Liver (tissue), 9 donors: ENCODE measurements around the gene MYO3B. TPM values are rescaled to one million over a fixed set of nuclear protein-coding genes. Genes with fewer than 3 reads are reported as not detected.

Experiments
- DNase-seq: peaks from one replicate; pipeline ENCODE4 v3.0.0-alpha.2; 2017; ENCODE audit warnings: low spot score
- H3K27ac ChIP-seq, 2 donors: one replicate each; pipeline ENCODE4 v1.7.0; 2013; ENCODE audit warnings: inconsistent platforms in 2 of 2, low read length in 2 of 2, control low read depth in 1 of 2, low read depth in 1 of 2, mild to moderate bottlenecking in 1 of 2
- H3K27me3 ChIP-seq, 4 donors: one replicate each; pipeline versions ENCODE4 v1.6.1 to v1.7.0; 2013; ENCODE audit warnings: low read length in 3 of 4, inconsistent platforms in 1 of 4, mild to moderate bottlenecking in 1 of 4, moderate library complexity in 1 of 4; ENCODE audit not compliant: control insufficient read depth in 4 of 4, insufficient read depth in 4 of 4
- H3K36me3 ChIP-seq, 4 donors: one replicate each; pipeline versions ENCODE4 v1.6.1 to v1.7.0; 2013; ENCODE audit warnings: low read length in 3 of 4, mild to moderate bottlenecking in 3 of 4, low read depth in 1 of 4, moderate library complexity in 1 of 4; ENCODE audit not compliant: control insufficient read depth in 4 of 4, insufficient read depth in 3 of 4
- H3K4me1 ChIP-seq, 4 donors: one replicate each; pipeline versions ENCODE4 v1.6.1 to v1.7.0; 2013; ENCODE audit warnings: low read length in 3 of 4, mild to moderate bottlenecking in 3 of 4, moderate library complexity in 1 of 4; ENCODE audit not compliant: control insufficient read depth in 4 of 4, insufficient read depth in 4 of 4
- H3K4me3 ChIP-seq, 3 donors: one replicate each; pipeline versions ENCODE4 v1.6.1 to v1.7.0; 2013; ENCODE audit warnings: low read length in 3 of 3, control low read depth in 1 of 3, low read depth in 1 of 3, mild to moderate bottlenecking in 1 of 3
- H3K9ac ChIP-seq, 2 donors: one replicate each; pipeline ENCODE4 v1.7.0; 2013; ENCODE audit warnings: low read length in 2 of 2, mild to moderate bottlenecking in 2 of 2, moderate library complexity in 2 of 2, control low read depth in 1 of 2, low read depth in 1 of 2
- H3K9me3 ChIP-seq, 4 donors: one replicate each; pipeline versions ENCODE4 v1.6.1 to v1.7.0; 2013; ENCODE audit warnings: low read length in 3 of 4; ENCODE audit not compliant: control insufficient read depth in 4 of 4
- EGR1 ChIP-seq, 2 donors: IDR thresholded peaks; 2 replicates each; pipeline ENCODE4 v1.6.1; 2016 to 2018; ENCODE audit warnings: antibody characterized with exemption in 2 of 2, low read depth in 2 of 2
- FOXA1 ChIP-seq: IDR thresholded peaks from 2 replicates; pipeline ENCODE4 v1.6.1; 2016; ENCODE audit warnings: antibody characterized with exemption
- FOXA2 ChIP-seq: IDR thresholded peaks from 2 replicates; pipeline ENCODE4 v1.6.1; 2016; ENCODE audit warnings: antibody characterized with exemption
- GABPA ChIP-seq, 2 donors: IDR thresholded peaks in 1 of 2; conservative IDR thresholded peaks in 1 of 2; 2 replicates each; pipeline ENCODE4 v1.6.1; 2016; ENCODE audit warnings: antibody characterized with exemption in 2 of 2, mild to moderate bottlenecking in 1 of 2, moderate library complexity in 1 of 2
- HNF4A ChIP-seq, 2 donors: conservative IDR thresholded peaks; 2 replicates each; pipeline ENCODE4 v1.6.1; 2016; ENCODE audit warnings: antibody characterized with exemption in 2 of 2, mild to moderate bottlenecking in 2 of 2
- HNF4G ChIP-seq: IDR thresholded peaks from 2 replicates; pipeline ENCODE4 v1.6.1; 2016; ENCODE audit warnings: antibody characterized with exemption
- JUND ChIP-seq, 2 donors: IDR thresholded peaks; 2 replicates each; pipeline ENCODE4 v1.6.1; 2016; ENCODE audit warnings: antibody characterized with exemption in 2 of 2
- NR2F2 ChIP-seq: IDR thresholded peaks from 2 replicates; pipeline ENCODE4 v1.6.1; 2016; ENCODE audit warnings: antibody characterized with exemption
- RAD21 ChIP-seq, 2 donors: IDR thresholded peaks; 2 replicates each; pipeline ENCODE4 v1.6.1; 2016; ENCODE audit warnings: antibody characterized with exemption in 2 of 2, mild to moderate bottlenecking in 2 of 2
- RXRA ChIP-seq, 2 donors: IDR thresholded peaks; 2 replicates each; pipeline ENCODE4 v1.6.1; 2017 to 2018; ENCODE audit warnings: antibody characterized with exemption in 2 of 2, mild to moderate bottlenecking in 1 of 2
- SP1 ChIP-seq: IDR thresholded peaks from 2 replicates; pipeline ENCODE4 v1.6.1; 2018; ENCODE audit warnings: antibody characterized with exemption, mild to moderate bottlenecking
- TAF1 ChIP-seq: conservative IDR thresholded peaks from 2 replicates; pipeline ENCODE4 v1.6.1; 2016; ENCODE audit warnings: antibody characterized with exemption, mild to moderate bottlenecking
- YY1 ChIP-seq: IDR thresholded peaks from 2 replicates; pipeline ENCODE4 v1.6.1; 2016; ENCODE audit warnings: antibody characterized with exemption, mild to moderate bottlenecking
- WGBS: extraction: QIAGEN DNeasy Blood & Tissue Kit; methylation state at CpG from one replicate; pipeline ENCODE4 v1.1.7; 2013; 5-methylcytosine and 5-hydroxymethylcytosine counted together
- polyA plus RNA-seq, 2 donors: library from polyadenylated mRNA; stranded (reverse) in 1 of 2; unstranded in 1 of 2; fragments of 200-250 nt in 1 of 2; fragments of >200 nt in 1 of 2; fragmentation: Nextera tagmentation in 1 of 2; extraction: Ambion mirVana in 1 of 2; gene quantifications; one replicate each; pipeline versions ENCODE4 v1.2.1 to v1.2.3, GENCODE V29; 2013 to 2015
- total RNA-seq, 2 donors: library from RNA; depleted of rRNA; stranded (reverse); fragments of >200 nt; gene quantifications; one replicate each; pipeline ENCODE4 v1.2.3, GENCODE V29; 2014
- TF ChIP-seq, protein P1 (sequence below): IDR thresholded peaks from 2 replicates; pipeline ENCODE4 v1.6.1; 2016; ENCODE audit warnings: antibody characterized with exemption
- TF ChIP-seq, protein P2 (sequence below): IDR thresholded peaks from 2 replicates; pipeline ENCODE4 v1.6.1; 2016; ENCODE audit warnings: antibody characterized with exemption, mild to moderate bottlenecking
- TF ChIP-seq, protein P3 (sequence below): IDR thresholded peaks from 2 replicates; pipeline ENCODE4 v1.6.1; 2016; ENCODE audit warnings: antibody characterized with exemption
- donor health status: healthy.
- donor health status: healthy.
- donor health status: healthy.
- donor health status: healthy.
- donor health status: healthy.

The MYO3B gene
- total and polyA plus RNA-seq, 4 donors: under 0.01 to 0.05 TPM; not detected in 2

DNA sequence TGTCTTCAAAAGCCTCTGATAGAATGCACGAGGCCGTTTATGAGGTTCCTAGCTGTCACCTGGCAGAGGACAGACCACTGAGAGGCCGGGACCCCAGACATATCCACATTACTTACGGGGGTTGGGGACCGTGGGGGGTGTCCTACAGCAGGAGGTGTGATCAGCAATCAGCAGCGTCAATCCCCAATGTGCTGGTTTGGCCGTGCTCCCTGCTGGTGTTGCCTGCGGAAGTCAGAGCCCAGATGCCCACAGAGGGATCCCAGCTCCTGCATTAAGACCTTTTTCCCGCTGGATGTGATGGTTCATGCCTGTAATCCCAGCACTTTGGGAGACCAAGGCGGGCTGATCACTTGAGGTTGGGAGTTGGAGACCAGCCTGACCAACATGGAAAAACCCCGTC is 516.4 kb downstream of the MYO3B start:
- H3K4me1 ChIP-seq: no peaks in the 10 kb centered on the region
- H3K9me3 ChIP-seq: no peaks in the 10 kb centered on the region
- no peak for TF ChIP-seq HNF4G
- TF ChIP-seq JUND (IDR thresholded peaks at IDR 0.05): no peak
- TF ChIP-seq FOXA1: no peak
- no peak for TF ChIP-seq EGR1 (IDR thresholded peaks at IDR 0.05; ENCODE audit: low read depth in 2 of 2)
- TF ChIP-seq, protein P1, sequence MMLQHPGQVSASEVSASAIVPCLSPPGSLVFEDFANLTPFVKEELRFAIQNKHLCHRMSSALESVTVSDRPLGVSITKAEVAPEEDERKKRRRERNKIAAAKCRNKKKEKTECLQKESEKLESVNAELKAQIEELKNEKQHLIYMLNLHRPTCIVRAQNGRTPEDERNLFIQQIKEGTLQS: no peak
- no peak for TF ChIP-seq SP1
- TF ChIP-seq, protein P2, sequence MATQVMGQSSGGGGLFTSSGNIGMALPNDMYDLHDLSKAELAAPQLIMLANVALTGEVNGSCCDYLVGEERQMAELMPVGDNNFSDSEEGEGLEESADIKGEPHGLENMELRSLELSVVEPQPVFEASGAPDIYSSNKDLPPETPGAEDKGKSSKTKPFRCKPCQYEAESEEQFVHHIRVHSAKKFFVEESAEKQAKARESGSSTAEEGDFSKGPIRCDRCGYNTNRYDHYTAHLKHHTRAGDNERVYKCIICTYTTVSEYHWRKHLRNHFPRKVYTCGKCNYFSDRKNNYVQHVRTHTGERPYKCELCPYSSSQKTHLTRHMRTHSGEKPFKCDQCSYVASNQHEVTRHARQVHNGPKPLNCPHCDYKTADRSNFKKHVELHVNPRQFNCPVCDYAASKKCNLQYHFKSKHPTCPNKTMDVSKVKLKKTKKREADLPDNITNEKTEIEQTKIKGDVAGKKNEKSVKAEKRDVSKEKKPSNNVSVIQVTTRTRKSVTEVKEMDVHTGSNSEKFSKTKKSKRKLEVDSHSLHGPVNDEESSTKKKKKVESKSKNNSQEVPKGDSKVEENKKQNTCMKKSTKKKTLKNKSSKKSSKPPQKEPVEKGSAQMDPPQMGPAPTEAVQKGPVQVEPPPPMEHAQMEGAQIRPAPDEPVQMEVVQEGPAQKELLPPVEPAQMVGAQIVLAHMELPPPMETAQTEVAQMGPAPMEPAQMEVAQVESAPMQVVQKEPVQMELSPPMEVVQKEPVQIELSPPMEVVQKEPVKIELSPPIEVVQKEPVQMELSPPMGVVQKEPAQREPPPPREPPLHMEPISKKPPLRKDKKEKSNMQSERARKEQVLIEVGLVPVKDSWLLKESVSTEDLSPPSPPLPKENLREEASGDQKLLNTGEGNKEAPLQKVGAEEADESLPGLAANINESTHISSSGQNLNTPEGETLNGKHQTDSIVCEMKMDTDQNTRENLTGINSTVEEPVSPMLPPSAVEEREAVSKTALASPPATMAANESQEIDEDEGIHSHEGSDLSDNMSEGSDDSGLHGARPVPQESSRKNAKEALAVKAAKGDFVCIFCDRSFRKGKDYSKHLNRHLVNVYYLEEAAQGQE: no peak
- no peak for TF ChIP-seq RXRA (IDR thresholded peaks at IDR 0.05)
- TF ChIP-seq HNF4A (conservative IDR thresholded peaks at IDR 0.05): no peak
- no peak for TF ChIP-seq RAD21 (IDR thresholded peaks at IDR 0.05)
- TF ChIP-seq, protein P3, sequence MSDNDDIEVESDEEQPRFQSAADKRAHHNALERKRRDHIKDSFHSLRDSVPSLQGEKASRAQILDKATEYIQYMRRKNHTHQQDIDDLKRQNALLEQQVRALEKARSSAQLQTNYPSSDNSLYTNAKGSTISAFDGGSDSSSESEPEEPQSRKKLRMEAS: no peak
- TF ChIP-seq FOXA2: no peak
- TF ChIP-seq GABPA (IDR thresholded peaks at IDR 0.05 in 1 of 2, conservative IDR thresholded peaks at IDR 0.05 in 1 of 2): no peak
- no peak for TF ChIP-seq YY1
- no peak for TF ChIP-seq NR2F2
- no peaks in the 10 kb centered on the region for H3K27me3 ChIP-seq
- 74% methylated on average over 11 of the region's 11 CpGs for WGBS
- H3K27ac ChIP-seq: no peak overlapping the region
- no peak overlapping the region for H3K9ac ChIP-seq
- no peaks in the 10 kb centered on the region for H3K36me3 ChIP-seq
- DNase-seq: no peak
- H3K4me3 ChIP-seq: no peak overlapping the region

DNA sequence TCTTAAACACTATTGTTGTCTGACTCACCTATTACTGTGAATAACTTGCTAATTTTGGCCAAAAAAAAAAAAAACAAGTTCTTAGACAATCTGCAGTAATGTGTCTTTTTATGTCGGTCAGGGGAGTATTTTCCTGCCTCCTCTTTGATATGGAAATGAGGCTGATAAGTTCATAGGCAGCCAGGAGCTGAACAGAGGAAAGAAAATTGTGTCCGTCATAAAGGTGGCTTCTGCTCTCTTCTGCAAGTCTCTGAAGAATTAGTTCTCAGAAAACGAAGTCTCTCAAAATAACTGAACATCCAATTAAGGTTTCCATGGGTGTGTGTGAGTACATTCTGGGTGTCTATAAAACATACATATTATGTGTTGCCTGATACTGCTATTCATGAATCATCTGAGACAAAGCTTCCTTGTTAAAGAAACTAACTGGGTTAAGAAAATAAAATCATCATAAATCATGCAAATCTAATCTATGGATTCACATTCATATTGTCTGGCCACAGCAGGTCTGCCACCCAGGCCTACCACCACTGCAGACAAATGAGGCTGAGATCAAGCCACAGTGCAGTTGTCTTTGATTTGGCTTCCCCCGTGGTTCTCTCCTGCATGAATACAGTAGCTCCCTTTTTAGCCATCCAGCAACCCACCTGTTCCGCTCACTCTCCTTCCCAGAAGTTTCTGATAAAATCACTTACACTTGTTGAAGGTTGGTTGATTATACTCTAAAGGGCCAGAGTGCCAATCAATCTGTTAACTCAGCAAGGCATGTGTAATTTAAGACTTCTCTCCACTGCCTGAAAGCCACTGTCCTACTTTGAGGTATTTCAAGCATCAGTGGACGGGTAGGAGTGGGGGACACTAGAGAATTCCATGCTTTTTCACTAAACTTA is 517.8 kb downstream of the MYO3B start:
- 79% methylated on average over 6 of the region's 6 CpGs for WGBS
- TF ChIP-seq GABPA (IDR thresholded peaks at IDR 0.05 in 1 of 2, conservative IDR thresholded peaks at IDR 0.05 in 1 of 2): no peak
- no peak for TF ChIP-seq FOXA2
- TF ChIP-seq NR2F2: no peak
- no peak for TF ChIP-seq TAF1
- no peak overlapping the region for H3K27ac ChIP-seq
- H3K9me3 ChIP-seq: no peaks in the 10 kb centered on the region
- no peaks in the 10 kb centered on the region for H3K36me3 ChIP-seq
- no peaks in the 10 kb centered on the region for H3K4me1 ChIP-seq
- H3K27me3 ChIP-seq: no peaks in the 10 kb centered on the region
- no peak overlapping the region for H3K9ac ChIP-seq
- DNase-seq: no peak
- H3K4me3 ChIP-seq: no peak overlapping the region
